ENCODE data around the gene TMEM254.
"Not testable (repeated sequence)": the region's sequence is repeated elsewhere in the genome, so short reads cannot be mapped to it uniquely, and the experiment has no call there.

Gene TMEM254

DNA sequence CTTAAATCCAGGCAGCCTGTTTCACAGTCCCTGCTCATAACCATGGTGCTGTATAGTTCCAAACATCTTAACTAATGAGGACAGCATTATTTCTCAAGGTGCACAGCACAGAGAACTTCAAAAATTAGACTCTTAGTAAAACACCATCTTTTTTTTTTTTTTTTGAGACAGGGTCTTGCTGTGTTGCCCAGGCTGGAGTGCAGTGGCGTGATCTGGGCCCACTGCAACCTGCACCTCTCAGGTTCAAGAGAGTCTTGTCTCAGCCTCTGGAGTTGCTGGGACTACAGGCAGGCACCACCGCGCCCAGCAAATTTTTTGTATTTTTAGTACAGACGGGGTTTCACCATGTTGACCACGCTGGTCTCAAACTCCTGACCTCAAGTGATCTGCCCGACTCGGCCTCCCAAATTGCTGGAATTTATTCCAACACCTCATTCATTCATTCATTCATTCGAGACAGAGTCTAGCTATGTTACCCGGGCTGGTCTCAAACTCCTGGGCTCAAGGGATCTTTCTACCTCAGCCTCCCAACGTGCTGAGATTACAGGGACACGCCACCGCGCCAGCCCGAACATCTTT is 507 bp upstream of the TMEM254 start:
- DNase-seq: no peak

DNA sequence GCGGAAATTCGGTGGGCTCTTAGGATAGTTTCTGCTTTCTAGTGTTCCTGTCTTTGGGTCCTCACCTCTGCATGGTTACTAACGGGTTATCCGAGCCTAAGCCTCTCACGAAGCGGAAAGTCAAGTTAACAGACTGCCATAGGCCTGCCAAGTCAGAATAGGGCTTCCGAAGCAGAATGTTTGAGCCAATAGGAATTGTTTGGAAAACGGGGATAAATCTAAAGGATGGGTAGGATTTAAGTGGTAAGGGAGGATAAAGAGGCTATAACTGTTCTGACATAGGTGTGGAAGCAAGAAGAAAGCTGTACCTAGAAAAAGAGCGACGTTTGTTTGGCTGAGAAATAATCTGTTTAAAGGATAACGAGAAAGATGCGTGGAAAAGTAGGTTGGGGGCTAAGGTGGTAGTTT is 851 bp downstream of the TMEM254 start:
- DNase-seq: no peak

DNA sequence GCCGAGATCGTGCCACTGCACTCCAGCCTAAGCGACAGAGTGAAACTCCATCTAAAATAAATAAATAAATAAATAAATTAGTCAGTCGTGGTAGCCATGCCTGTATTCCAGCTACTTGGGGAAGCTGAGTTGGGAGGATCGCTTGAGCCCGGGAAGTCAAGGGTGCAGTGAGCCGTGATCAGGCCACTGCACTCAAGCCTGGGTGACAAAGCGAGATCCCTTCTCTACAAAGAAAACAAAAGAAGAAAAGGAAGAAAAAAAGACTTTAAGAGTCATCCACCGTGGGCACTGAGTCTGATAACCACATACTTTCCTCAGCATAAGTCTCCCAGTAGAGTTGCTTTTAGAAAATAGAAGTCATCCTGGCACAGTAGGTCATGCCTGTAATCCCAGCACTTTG is 2.6 kb downstream of the TMEM254 start:
- no peak for DNase-seq

DNA sequence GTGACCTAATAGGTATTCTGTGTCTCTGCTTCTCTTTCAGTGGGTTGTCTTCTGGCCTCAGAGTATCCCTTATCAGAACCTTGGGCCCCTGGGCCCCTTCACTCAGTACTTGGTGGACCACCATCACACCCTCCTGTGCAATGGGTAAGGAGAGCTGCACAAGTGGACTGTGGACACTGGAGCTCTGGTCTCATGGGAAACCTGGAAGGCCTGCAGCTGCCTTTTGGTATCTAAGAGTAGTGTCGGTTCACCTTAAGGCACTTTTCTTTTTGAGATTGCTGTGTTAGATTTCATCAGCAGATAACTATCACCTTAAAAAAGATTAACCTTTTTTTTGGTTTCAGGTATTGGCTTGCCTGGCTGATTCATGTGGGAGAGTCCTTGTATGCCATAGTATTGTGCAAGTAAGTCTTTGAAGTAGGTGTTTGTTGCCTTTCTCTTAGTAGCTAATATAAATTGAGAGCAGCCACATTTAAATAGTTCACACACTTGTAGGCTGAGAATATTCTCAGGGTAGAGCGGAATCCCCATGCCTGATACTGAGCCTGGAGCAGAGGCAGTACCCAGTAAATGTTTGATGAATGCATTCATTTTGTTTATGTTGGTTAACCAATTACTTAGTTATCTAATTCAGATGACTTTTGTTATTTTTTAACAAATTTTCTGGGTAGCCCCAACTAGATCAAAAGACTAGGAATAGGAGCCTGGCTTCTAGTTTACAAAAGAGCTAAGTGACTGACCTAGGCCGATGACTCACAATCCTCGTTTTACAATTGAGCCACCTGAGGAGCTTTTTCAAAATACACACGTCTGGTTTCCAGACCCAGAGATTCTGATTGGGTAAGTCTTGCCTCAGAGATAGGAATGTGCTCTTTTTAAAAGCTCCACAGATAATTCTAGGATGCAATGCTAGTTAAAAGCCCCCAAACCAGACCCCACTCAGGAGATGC is 3.6 kb downstream of the TMEM254 start:
- no peak for DNase-seq

DNA sequence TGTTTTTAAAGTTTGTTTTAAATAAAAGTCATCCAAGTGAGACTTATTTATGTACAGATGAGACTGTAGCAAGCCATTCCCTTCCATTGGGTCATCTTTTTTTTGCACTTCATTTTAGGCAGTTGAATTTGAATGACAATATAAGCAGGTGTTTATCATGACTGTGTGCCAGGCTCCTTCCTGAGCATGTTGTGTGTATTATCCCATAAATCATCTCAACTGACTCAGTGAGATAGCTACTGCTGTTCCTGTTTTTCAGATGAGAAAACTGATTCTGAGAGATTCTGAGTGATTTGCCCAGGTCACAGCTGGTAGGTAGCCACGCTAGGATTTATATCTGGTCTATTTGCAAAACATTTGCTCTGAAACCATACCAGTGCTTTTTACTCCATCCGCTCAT is 11.7 kb downstream of the TMEM254 start:
- DNase-seq: no peak

DNA sequence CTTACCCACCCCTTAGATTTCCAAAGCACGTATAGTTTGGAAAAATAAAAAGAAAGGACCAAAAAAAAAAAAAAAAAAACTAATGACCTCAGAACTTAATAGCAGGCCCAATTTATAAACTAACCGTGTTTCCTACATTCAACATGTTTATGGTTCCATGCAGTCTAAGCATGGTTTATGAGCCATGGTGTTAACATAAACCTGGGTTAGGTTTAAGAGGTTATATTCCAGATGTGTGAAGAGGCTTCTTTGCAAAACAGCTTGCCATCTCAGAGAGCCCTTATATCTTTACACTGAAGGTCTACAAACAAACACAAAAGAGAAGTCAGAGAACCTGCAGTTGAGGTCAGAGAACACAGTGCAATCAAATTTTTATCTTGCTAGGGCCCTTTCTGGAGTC is 15.8 kb downstream of the TMEM254 start:
- no peak for DNase-seq

DNA sequence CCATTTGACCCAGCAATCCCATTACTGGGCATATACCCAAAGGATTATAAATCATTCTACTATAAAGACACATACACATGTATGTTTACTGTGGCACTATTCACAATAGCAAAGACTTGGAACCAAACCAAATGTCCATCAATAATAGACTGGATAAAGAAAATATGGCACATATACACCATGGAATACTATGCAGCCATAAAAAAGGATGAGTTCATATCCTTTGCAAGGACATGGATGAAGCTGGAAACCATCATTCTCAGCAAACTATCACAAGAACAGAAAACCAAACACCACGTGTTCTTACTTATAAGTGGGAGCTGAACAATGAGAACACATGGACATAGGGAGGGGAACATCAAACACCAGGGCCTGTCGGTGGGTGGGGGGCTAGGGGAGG is 19.8 kb downstream of the TMEM254 start:
- DNase-seq: not testable (repeated sequence)

DNA sequence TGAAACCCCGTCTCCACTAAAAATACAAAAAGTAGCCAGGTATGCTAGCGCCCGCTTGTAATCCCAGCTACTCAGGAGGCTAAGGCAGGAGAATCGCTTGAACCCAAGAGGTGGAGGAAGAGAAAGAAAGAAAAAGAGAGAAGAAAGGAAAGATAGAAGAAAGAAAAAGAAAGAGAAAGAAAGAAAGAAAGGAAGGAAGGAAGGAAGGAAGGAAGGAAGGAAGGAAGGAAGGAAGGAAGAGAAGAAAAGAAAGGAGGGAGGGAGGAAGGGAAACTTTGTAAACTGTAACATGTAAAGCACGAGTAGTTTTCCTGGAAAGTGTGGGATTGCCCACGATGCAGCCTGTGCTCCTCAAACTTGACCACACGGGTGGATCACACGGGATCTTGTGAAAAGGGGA is 20.8 kb downstream of the TMEM254 start:
- DNase-seq: not testable (repeated sequence)

DNA sequence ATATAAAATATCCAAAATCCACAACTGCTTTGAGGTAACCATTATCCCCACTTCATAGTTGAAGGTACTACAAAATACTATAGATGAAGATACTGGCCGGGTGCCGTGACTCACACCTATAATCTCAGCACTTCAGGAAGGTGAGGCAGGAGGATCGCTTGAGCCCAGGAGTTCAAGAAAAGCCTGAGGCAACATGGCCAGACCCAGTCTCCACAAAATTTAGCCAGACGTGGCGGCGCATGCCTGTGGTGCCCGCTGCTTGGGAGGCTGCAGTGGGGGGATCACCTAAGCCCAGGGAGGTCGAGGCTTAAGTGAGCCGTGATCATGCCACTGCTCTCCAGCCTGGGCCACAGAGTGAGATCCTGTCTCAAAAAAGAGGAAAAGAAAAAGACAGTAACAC is 21.7 kb downstream of the TMEM254 start:
- DNase-seq: no peak

DNA sequence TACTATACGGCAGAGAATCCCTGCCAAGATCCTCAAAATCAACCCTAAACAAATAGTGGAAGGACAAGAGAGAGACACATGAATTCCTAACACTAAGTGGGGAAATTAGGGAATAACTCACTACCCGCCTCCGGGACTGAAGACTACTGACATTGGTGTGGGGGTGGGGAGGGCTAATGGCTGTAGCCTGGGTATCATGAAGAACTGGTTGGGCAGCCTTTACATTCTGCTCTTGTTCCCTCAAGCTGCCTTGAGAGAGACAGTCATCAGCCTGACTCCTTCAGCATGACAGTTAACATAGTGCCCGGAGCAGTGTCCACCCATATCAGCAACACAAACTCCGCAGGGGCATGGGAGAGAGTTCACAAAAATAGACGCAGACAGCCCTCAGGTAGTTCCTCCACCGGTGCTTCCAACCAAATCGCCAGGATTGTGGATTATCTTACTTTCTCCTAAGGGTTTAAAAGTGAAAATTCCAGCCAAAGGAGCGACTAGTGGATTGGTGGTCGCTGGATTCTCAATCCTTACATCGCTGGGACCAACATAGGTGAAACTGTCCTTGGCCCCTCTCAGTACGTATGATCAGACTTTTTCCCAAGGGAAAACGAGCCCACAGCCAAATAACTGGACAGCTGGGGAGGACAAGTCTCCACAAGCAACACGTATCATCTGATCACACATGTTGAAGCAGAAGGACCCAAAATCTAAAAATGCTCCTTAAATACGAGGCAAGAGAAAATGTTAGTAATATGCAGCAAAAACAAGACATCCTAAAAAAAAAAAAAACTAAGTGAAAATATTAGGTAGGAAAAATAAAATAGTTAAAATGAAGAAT is 22.6 kb downstream of the TMEM254 start:
- DNase-seq: no peak

DNA sequence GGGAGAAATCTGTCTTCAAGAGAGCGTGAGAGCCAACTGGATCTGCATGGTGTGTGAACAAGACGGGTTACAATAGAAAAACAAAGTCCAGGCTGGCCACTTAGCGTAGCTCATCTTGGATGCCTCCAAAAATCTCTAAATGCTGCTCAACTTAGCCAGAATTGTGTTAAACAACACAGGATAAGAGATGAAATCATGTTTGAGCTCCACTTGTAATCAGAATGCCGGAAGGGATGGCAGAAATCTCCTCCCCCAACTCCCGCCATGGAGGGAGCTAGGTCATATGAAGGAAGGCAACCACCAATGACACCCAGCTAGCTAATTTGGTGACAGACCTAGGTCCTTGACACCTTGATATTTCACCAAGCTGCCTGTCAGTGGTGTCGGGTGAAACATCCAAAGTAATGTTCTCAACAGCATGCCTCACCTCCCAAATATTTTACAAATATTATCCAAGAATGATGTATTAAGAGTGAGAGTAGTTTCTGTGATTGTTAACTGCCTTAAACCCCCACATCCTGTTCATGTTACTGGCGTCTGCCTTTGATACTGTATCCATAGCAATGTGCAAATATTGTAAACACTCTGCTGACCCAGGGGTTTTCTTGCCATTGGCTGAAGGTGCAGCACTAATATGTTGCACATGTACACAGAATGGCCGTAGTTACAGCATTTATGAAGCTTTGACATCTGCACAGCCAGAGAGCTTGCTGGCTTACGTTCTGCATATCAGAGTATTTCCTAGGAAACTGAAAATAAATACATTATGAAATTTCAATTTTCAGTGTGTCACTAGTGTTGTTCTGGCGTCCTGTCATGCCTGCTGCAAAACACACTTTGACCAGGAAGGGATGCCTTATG is 25.8 kb downstream of the TMEM254 start:
- DNase-seq: no peak

DNA sequence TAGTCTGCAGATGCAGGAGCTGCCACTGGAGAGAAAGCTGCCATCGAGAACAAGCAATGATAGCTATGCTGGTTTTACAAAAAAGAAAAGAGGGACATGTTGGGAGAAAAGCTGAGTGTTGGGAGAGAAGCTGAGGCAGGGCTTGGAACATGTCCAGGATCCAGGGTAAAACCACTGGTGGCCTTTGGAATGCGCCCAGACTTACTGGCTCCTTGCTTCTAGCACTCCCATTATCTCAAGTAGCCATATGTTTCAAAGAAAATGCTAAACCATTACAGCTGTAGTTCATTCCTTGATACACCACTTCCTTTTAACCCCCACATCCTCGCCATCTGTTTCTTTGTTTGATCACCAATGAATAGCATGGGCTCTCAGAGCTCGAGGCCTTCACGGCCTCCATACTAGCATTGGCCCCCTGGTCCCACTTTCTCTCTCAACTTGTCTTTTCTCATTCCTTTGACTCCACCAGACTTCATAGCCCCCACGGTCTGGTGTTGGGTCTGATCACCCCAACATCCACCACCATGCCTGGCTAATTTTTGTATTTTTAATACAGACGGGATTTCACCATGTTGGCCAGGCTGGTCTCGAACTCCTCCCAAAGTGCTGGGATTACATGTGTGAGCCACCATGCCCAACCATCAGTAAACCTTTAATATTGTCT is 30.2 kb downstream of the TMEM254 start:
- no peak for DNase-seq

DNA sequence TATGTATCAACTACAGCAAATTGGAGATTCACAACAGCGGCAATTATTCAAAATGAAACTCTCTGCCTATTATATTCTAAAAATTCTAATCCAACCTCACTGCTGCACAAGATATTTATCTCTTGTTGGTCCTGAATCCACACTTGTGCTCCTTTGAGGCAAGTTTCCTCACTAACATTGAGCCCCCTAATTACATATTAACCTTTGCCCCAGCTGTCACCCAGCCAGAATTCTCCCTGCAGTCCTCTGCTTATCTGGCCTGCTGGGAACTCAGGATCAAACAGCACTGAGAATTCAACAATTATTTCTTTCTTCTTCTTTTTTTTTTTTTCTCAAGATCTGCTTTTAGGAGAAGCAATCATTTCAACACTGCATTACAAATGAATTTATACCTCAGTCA is 32.5 kb downstream of the TMEM254 start:
- DNase-seq: no peak

DNA sequence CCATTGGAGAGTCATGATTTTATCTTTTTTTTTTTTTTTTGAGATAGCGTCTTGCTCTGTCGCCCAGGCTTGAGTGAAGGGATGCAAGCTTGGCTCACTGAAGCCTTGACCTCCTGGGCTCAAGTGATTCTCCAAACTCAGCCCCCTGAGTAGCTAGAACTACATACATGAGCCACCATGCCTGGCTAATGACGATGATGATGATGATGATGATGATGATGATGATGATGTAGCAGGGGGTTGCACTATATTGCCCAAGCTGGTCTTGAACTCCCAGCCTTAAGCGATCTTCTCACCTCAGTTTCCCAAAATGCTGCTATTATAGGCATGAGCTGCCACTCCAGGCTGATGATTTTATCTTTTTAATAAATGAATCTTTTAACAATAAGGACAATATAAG is 40.2 kb downstream of the TMEM254 start:
- no peak for DNase-seq

DNA sequence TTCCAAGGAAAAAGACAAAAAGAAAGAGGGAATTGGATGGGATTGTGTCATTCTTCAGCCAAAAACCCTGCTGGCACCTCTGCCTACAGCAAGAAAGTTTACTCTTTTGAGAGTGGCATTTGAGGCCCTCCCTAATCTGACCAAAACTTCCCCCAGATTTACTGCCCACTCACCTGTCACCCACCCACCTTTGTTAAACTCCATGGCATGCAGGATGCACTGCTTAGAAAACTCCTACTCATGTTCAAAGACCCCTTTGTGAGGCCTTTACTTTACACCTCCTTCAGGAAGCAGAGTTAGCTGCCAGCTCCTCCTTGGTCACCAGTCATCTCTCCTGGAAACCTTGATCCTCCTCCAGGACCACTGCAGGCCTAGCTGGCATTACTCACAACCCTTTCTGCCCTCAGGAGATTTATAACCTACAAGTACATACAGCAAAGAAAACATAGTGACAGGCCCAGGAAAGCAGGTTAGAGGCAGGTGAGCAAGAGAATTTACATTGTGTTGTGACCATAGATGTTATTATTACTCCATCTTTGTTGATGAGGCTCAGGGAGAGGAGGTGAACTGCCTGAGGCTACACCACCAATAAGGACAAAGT is 43.7 kb downstream of the TMEM254 start:
- DNase-seq: no peak

DNA sequence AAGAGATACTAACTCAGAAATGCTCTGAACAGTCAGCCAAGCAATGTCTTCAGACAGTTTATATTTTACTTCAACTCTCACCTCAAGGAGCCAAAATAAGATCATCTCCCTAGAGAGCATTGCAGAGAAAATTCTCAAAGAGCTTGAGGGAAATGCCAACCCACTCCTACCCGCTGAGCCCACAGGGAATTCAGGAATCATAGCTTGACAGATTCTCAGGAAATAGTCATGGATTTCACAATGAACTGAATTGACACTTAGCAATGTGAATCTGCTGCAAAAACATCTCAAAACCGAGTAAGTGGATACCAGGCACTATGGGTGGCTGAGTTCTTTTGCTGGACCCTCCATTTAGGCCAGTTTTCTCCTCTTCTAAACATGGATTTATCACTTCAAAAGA is 44.3 kb downstream of the TMEM254 start:
- DNase-seq: no peak

DNA sequence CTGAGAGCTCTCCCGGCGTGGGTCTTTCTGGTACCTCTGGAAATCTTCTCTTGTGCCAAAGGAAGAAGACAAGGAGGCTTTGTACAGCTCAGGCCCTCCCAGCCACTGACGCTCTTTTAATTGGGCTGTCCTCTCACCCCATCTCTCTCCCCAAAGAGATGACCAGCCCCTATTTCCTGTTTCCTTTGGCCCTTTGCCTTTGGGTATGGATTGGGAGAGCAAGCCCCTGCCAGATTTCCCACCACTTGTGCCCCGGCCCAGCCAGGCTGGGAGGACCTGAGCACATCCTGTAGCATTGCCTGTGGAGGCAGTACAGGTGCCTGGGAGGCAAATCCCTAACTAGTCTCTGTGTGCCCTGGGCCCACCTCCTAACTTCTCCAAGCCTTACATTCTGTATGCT is 48.4 kb downstream of the TMEM254 start:
- DNase-seq: no peak

DNA sequence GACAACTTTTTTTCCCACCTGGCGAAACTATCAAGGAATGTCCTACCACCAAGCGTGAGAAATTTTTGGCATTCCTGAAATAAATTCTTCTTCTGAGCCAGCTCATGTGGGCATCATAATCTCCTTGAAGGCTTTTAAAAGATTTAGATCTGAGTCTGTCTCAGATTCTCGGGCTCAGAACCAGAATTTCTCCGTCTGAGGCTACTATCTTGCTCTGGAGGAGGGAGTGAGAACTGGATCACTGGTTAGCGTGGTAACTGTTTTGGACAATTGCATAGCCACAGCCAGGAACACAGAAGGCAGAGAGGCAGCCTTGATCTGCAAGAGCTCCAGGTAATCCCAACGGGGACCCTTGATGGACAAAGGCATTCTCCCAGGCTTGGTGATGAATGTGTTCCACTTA is 53.0 kb downstream of the TMEM254 start:
- DNase-seq: no peak

DNA sequence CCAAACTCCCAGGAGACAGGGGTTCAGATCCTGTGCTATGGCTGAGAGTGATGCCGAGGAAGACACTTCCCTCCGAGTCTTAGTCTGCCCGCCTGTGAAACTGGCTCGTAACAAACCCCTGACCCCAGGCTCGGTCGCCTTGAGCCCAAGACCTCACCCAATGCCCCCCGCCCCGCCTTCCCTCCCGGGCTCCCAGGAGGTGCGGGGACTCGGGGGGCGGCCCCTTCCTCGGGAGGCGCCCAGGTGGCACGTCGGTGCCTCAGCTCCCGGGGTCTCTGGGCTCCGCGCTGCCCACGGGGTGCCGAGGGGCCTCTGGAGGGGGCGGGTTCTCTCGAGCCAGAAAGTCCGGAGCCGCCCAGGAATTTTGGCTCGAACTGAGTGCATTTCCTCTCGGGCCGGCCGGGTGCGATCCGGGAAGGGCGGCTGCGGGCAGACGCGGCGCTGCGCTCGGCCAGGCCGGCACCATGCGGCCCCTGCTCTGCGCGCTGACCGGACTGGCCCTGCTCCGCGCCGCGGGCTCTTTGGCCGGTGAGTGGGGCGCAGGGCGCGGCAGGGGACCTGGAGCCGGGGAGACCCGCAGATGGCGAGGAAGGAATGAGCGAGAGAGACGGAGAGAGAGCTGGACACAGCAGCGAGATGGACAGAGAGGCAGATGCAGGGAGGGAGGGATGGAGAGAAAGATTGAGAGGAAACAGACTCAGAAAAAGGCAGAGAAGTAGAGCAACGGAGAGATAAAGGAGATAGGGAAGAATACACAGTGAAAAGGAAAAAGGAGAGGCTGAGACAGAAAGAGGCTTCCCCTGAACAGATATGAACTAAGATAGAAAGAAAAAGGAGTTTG is 54.1 kb downstream of the TMEM254 start, which contains the start of gene PLAC9:
PLAC9 (plus strand) TSS at position 432 of the 841 bp plus-strand sequence; CDS start at position 465, 33 bp downstream.
- no peak for DNase-seq

DNA sequence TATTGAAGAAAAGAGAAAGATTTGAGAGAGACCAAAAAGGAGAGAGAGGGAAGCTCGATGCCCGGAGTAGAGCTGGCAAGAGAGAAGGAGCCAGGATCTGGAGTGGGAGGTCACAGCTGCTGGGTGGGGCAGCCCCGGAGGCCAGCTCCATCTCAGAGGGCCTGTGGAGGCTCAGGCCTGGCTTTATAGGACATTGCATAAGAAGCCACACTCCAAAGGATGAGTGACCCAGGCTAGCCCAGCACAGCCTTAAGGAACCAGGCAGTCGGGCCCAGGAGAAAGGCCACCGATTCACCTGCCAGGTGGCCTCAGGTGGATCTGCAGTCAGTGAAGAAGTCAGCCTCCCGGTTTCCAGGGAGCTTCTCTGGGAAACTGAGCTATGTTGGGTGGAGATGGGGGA is 54.7 kb downstream of the TMEM254 start:
- no peak for DNase-seq

DNA sequence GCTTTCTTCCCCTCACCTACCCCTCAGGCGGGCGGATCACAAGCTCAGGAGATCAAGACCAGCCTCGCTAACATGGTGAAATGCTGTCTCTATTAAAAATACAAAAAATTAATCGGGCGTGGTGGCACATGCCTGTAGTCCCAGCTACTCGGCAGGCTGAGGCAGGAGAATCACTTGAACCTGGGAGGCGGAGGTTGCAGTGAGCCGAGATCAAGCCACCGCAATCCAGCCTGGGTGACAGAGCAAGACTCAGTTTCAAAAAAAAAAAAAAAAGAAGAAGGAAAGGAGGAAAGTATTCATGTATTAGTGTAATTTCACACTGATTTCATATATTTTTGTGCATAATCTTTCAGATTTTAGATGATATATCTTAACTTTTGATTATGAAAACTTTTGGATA is 55.2 kb downstream of the TMEM254 start:
- not testable (repeated sequence) for DNase-seq

All from activated CD4-positive, alpha-beta T cell treated with anti-CD3 and anti-CD28 coated beads, Interleukin-2, amount 50 U/mL, for 1 hour (primary cell).